HG02973 (cell line): Measurements from ENCODE around the gene NSD2.

ENCODE experiments used
- ATAC-seq: cut with Tn5 transposase; IDR thresholded peaks from one replicate; pipeline ENCODE4 v1.9.1; 2021; ENCODE audit warnings: moderate library complexity; ENCODE audit not compliant: unreplicated experiment

The NSD2 gene

DNA sequence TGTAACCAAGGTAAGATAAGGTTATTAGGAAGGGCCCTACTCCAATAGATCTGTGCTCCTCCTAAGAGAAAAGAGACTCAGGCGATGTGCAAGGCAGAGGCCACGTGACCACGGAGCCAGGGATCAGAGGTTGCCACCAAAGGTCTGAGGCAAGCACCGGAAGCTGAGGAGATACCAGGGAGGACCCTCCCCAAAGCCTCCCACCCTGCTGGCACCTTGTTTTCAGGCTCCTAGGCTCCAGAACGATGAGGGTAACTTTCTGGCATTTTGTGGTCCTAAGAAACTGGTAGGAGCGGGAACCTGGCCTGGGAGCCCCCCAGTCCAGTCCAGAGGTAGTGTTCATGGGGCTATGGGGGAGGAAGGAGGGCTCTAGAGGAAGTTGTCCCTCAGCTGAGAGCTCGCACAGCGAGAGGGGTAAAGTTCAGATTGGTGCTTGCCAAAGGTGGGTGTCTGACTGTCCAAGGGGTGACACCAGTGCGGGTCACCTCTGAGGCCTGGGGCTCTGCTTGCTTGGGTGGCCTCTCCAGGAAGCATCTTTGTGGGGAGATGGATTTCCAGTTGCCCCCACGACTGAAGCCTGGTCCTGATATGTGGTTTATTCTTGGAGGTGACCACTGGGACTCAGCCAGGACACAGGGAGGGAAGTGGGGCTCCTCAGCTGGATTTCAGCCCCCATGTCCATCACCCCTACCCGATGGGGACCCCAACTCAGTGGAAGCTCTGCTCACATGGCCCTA lies 7.7 kb upstream of the NSD2 start:
- ATAC-seq, result no peak

DNA sequence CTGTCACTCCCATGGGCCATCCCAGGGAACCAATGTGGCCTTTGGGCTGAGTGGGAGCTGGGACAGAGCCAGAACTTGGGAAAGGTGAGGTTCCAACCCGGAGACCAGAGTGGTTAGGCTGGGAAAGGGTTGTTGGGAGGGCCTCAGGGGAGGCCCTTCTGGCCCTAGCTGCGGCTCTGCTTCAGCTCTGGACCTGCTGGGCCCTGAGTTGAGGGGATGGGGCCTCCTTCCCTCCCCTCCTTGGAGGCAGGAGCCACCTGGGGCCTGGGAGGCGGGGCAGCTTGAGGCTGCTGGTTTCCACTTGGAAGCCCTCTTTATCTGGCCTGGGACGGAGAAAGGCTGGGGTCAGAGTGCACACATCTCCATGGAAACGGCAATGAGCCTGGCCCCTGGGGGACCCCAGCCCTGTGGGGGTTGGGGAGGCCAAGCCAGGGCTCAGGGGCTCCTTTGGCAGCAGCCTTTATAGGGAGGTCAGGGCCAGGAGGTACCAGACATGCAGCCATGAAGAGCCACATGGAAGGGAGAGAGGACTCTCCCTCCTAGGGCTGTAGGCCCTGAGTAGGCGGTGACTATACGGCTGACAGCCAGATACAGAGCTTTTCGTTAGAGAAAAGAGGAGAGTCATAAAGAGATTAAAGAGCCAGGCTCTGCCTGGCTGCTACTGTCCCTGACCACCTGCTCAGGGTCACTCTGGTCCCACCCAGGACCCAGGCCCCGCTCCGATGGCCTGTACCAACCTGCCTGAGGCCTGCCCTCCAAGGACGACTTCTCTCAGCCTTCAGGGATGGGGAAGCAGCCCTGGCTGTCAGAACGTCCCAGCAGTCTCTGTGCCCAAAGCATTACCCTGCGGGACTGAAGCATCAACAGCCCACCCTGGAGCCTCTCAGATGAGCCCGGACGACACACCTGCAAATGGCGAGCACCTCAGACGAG lies 6.9 kb upstream of the NSD2 start:
- no peak for ATAC-seq

DNA sequence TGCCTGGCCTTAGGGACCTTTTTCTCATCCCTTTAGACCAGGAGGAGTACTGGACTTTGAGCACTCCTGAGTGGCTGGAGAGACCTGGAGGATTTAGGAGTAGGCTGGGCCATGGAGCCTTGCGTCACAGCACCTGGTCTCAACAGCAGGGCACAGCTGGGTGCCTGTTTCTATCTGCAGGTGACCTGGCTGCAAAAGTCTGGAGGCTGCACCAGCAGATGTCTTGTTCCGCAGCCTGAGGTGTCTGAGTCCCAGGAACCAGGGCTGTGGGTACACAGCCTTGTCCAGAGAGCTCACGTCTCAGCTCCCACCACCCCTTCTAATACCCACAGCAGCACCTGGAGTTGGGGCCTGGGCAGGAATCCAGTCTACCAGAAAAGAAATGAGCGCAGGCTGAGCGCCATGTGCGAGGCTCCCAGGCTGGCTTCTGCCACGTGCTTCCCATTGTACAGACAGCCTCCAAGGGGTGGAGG lies 5.0 kb upstream of the NSD2 start:
- no peak for ATAC-seq

DNA sequence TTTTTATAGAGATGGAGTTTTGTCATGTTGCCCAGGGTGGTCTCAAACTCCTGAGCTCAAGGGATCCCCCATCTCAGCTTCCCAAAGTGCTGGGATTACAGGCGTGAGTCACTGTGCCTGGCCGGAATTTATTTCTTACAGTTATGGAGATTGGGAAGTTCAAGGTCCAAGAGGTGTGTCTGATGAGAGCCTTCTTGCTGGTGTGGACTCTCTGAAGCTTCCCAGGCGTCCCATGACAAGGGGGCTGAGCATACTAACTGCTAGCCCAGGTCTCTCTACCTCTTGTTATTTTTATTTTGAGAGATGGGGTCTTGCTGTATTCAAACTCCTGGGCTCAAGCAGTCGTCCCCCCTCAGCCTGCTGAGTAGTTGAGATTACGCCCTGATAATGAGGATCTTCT lies 2.9 kb upstream of the NSD2 start:
- ATAC-seq, result no peak

DNA sequence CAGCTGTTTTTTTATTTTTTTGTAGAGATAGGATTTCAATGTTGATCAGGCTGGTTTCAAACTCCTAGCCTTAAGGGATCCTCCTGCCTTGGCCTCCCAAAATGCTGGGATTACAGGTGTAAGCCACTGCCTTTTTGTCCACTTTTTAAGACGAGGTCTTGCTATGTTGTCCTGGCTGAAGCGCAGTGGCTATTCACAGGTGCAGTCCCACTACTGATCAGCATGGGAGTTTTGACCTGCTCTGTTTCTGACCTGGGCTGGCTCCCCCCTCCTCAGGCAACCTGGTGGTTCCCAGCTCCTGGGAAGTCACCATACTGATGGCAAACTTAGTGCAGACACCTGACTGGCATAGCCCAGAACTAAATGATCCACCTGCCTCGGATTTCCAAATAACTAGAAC lies 2.3 kb upstream of the NSD2 start:
- no peak for ATAC-seq

DNA sequence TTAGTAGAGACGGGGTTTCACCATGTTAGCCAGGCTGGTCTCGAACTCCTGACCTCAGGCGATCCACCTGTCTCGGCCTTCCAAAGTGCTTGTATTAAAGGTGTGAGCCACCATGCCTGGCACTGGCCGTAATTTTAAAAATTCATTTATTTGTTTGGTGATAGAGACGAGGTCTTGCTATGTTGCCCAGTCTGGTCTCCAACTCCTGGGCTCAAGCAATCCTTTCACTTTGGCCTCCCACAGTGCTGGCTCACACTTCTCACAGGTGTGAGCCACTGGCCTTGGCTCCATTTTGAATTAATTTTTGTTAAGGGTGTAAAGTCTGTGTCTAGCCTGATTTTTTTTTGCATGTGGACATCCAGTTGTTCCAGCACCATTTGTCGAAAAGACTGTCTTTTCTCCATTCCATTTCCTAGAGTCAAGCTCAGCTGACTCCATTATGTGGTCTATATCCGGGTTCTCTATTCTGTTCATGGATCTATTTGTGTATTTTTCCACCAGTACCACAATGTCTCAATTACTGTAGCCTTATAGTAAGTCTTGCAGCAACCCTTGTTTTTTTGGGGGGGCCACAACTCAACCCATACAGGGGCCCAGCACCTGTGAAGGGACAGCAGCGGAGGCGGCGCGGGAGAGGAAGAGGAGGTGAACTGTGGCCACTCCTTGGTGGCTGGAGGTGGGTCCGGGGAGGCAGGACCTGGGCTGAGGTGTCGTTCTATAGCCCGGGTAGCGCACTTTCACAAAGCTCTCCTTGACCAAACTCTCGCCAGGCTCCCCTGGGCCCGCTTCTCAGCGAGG lies 1.5 kb upstream of the NSD2 start:
- ATAC-seq, result peak; percentile 3

DNA sequence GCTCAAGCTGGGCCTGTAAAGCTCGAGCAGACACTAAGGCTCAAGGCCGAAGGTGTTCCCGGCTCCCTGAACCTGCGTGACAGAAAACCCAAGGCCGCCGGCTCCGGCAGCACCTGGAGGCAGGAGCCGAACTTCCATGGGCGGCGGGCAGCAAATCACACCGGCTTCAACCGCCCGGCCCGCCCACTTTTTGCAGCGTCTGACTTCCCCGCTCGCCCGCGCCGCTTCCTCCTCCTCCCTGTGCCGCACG lies 940 bp upstream of the NSD2 start:
- peak; percentile 35 for ATAC-seq

DNA sequence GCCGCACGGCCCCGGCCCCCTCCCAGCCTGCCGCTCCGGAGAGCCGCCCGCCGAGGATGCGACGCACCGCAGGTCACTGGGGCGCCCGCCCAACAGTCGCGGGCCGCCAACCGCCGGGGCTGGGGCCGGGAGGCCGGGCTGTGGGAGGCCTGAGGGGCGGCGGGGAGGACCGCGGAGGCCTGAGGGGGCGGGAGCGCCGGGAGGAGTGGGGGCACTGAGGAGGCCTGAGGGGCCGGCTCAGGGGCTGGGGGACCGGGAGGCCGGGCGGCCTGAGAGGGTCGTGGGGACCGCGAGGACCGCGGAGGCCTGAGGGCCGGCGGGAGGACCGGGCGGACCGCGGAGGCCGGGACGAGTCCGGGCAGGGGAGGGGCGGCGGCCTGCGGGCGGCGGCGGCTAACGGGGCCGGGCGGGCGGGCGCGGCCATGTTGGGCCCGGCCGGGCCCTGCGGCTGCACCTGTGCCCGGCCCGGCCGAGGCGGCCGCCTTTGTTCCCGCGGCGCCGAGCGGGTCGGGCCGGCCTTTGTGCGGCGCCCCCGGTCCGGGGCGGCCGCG lies 353 bp downstream of the NSD2 start:
- peak; percentile 7 for ATAC-seq

DNA sequence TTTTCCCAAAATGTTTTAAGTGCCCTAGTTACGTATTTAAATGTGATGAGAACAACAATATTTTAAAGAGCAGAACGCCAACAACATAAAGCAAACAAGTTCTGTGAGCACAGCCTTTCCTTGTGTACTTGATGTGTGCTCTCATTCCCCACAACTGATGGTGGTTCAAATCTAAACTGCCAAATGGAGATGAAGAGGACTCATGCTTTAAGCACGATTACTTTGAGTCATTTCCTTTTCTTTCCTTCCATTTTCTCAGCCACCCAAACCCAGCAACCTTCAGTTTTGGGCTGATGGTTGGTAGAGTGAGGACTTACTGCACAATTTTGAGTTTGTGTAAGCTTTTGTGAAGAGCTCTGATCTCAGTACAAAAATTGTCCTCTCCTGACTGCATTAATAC lies 1.7 kb downstream of the NSD2 start:
- no peak for ATAC-seq

DNA sequence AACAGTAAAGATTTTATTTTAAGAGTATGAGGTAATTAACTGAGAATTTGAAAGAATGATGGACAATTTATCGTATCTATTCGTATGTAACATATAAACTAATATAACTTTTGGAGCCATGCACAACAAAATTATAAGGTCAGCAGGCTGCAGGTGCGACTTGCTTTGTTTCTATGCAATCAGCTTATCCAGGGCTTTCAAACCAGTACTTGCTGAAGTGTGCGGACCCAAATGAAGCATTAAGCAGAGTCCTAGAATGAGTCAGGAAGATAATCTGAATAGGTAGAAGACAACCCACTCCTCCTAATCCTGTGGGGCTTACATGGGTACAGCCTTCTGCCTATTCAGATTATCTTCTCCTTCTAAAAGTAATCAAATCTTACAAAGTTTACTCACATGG lies 2.1 kb downstream of the NSD2 start:
- ATAC-seq, result no peak

DNA sequence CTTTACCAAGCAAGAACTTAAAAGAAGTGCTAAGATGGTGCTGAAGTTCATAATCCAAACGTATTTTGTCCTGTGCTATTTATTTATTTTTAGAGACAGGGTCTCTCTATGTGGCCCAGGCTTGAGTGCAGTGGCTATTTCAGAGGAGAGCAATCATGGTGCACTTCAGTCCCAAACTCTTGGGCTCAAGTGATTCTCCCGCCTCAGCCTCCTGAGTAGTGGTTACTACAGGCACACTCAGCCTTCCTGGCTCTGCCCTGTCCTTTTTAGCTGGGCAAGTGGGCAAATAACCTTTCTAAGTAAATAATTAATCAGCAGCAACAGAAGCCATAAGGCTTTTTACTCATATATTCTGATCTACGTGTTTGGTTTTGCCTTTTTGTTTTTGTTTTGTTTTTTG lies 2.6 kb downstream of the NSD2 start:
- ATAC-seq, result no peak

DNA sequence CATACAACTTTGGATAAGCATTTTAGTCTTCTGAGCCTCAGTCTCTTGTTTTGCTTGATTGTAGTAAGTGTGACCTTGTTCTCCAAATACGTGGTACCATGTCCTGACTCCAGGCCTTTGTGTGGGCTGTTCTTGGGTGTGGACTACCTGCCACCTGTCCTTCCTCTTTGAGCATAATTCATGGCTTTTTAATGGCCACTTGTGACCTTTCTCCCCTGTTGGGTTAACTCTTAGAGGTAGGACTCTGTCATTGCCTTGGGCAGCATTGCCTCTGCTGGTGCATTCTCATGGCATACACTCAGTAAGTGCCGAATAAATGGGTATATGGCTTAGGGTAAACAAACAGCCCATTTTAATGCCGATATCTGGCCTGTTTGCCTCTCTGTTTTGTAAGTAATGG lies 3.0 kb downstream of the NSD2 start:
- ATAC-seq, result no peak

DNA sequence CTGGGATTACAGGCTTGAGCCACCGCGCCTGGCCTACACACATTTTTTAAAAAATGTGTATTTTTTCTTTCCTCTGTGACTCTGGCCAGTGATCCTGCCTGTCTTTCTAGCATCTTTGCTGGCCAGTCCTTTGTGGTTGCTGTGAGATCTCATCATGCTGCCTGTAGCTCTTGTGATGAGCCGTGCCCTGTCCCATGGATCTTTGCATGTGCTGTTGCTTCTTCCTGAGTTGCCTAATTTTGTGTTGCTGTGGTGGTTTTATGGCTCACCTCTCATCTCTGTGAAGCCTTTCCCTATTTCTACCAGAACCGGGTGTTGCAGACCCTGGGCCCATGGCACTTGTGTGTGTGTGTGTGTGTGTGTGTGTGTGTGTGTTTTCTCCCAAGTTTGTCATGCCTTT lies 8.3 kb downstream of the NSD2 start:
- ATAC-seq, result no peak

DNA sequence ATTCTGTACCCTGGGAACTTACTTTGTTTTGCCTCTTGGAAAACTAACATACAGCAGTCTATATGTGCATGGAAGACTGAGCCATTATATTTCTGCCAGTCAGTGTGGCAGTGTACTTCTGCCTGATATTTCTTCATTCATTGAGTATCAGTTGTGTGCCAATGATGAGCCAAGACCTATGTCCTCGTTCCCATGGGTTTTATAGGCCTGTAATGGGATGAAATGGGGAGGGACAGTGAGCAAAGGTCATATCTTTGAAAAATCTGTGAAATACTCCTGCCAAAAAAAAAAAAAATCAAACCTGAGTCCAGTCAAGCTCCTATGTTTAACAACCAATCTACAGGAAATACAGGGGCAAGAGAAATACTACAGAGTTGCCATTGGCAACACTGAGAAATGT lies 9.1 kb downstream of the NSD2 start:
- ATAC-seq, result no peak

DNA sequence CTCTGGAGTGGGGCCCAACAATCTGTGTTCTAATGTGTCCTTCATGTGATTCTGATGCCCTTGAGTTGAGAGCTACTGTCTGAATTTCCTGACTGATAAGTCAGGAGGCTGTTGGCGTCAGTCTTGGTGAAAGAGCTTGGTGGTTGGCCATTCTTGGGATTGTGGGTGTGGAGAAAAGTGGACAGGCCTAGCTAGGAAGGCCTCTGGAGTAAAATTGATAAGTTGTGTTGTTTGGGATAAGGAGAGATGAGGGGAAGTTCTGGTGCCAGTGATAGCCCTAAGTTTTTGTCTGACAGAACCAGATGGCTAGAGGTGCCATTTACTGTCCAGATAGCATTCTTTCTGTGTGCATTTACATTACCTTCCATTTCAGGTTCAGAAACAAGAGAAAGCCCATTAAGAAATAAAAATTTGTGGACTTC lies 11.7 kb downstream of the NSD2 start:
- ATAC-seq, result no peak

DNA sequence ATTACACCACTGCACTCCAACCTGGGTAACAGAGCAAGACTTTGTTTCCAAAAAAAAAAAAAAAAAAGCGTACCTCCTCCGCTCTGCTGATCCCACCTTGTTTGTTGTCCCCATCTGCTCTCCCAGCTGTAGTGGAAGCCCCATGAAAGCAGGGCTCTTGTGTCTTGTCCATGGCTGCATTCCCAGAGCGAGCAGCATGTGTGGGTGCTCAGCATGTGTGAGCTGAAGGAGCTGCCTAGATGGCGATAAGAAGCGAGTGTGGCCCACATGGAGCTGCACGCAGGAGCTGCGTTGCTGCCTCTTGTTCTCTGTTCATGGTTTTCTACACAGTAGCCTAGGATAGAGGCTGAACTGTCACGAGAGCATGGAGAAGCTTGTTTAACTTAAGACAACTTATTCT lies 12.4 kb downstream of the NSD2 start:
- no peak for ATAC-seq

DNA sequence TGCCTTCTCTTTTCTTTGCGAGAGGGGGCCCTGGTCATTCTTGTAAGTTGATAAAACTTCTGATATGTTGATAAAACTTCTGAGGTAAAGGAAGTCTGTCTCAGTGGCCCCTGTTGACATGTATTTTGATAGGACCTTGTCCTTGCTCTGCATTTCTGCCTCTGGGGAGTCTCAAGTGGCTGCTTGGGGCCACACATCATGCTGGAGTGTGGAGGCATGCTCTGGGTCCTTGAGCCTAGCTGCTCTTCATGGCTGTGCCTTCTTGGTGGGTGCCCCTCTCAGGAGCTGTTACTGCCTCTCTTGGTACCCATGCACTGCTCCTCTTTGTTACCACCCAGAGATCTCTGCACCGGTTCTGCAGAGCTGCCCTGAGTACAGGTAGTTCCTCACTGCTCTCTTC lies 14.2 kb downstream of the NSD2 start:
- ATAC-seq, result no peak

DNA sequence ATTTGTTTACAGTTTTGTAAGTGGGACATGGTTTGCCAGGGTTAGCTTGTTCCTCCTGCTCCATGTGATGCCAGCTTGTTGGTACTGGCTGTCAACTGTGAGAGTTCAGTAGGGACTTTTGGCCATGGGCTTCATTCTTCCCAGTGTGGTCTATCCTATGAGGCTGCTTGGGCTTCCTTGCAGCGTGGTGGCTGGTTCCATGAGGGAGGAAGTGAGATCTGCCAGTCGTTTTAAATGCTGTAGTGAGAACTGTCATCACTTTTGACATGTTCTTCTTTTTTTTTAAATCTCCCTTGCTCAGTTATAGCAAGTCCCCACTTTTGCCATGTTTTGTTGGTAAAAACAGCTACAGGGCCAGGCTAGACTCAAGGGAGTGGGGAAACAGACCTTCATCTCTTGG lies 15.9 kb downstream of the NSD2 start:
- ATAC-seq, result no peak

DNA sequence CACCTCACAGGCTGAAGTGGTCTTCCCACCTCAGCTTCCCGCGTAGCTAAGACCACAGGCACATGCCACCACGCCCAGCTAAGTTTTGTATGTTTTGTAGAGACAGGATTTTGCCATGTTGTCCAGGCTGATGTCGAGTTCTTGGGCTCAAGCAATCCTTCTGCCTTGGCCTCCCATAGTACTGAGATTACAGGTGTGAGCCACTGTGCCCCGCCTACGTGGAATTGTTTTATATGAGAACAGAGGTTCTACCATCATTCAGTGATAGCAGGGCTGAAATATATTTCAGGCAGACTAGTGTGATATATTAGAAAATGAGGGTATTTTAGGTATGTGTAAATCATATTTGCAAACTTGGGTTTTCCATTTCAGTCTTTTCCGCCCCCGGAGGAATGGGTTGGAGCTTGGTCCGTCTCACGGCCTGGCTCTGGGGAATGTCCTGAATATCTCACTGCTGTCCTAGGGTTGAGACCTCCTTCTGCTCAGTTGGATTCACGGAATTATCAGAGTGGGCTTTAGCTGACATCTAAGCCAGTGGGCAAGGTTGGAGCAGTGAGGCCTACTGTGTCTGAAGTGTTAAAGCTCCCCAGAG lies 19.9 kb downstream of the NSD2 start:
- ATAC-seq, result no peak

DNA sequence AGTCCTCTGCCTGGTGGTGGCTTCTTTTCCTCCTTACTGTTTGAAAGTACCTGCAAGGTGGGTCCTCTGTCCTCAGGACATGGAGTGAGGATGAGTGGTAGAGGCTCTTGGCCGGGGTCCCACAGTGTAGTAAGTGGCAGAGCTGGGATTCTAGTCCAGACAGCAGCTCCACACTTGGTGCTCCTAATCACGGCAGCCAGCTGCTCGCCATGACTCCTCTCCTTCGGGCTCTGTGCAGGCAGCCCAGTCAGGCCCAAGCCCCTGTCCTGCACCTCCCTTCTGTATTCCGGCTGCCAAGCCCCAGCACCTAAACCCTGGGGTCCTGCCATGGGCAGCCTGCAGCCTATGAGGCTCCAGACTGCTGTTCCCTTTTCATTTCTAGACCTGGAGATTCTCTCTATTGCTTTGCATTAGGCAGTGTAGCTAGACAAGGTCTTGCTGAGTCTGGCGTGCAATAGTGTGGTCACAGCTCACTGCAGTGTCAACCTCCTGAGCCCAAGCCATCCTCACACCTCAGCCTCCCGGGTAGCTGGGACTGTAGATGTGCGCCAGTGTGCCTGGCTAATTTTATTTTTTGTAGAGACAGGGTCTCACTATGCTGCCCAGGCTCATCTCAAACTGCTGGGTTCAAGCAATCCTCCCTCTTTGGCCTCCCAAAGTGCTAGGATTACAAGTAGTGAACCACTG lies 24.9 kb downstream of the NSD2 start:
- no peak for ATAC-seq

DNA sequence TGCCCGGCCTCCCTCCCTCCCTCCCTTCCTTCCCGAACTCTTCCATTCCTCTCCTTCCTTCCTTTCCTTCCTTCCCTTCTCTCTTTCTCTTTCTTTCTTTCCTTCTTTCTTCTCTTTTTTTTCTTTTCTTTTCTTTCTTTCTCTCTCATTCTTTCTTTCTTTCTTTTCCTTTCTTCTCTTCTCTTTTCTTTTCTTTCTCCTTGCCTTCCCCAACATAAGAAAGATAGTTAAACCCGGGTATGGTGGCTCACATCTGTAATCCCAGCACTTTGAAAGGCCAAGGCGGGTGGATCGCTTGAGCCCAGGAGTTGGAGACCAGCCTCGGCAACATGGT lies 25.4 kb downstream of the NSD2 start:
- ATAC-seq, result no peak
